Measurements from ENCODE around the gene PASD1. TPM values are rescaled to one million over a fixed set of nuclear protein-coding genes. Genes with fewer than 3 reads are reported as not detected.
"Not testable (repeated sequence)": the region's sequence is repeated elsewhere in the genome, so short reads cannot be mapped to it uniquely, and the experiment has no call there.

Gene PASD1
- total RNA-seq, 2 donors from 2014 or later: 21.5 TPM; not detected in 1

GRCh38 chrX:151536571-151536970 lies 26.9 kb upstream of the PASD1 start:
- Histone ChIP-seq H3K4me1 (replicated peaks) (no peaks in the 10 kb centered on the region), H3K36me3 (no peaks in the 10 kb centered on the region), H3K4me3 (no peak overlapping the region), H3K9me3 (no peaks in the 10 kb centered on the region), H3K27ac (no peak overlapping the region), H3K27me3 (replicated peaks; ENCODE audit: insufficient read depth) (no peaks in the 10 kb centered on the region)
- intact Hi-C loops (cut with DNase I): no loop called here
- TF ChIP-seq, protein P1, sequence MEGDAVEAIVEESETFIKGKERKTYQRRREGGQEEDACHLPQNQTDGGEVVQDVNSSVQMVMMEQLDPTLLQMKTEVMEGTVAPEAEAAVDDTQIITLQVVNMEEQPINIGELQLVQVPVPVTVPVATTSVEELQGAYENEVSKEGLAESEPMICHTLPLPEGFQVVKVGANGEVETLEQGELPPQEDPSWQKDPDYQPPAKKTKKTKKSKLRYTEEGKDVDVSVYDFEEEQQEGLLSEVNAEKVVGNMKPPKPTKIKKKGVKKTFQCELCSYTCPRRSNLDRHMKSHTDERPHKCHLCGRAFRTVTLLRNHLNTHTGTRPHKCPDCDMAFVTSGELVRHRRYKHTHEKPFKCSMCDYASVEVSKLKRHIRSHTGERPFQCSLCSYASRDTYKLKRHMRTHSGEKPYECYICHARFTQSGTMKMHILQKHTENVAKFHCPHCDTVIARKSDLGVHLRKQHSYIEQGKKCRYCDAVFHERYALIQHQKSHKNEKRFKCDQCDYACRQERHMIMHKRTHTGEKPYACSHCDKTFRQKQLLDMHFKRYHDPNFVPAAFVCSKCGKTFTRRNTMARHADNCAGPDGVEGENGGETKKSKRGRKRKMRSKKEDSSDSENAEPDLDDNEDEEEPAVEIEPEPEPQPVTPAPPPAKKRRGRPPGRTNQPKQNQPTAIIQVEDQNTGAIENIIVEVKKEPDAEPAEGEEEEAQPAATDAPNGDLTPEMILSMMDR (IDR thresholded peaks at IDR 0.05): no peak
- TF ChIP-seq POLR2AphosphoS5 (IDR thresholded peaks at IDR 0.05): no peak
- TF ChIP-seq POLR2A (IDR thresholded peaks at IDR 0.05): no peak
- DNase-seq (ENCODE audit: low spot score): no peak

- intact Hi-C loops (cut with DNase I): no loop called here
- 80% methylated on average over 1 of the region's 1 CpG for WGBS
- no peaks in the 10 kb centered on the region for H3K9me3 ChIP-seq
- no peak overlapping the region for H3K4me3 ChIP-seq
- H3K4me1 ChIP-seq (replicated peaks): no peaks in the 10 kb centered on the region
- H3K36me3 ChIP-seq: no peaks in the 10 kb centered on the region
- no peak for DNase-seq (ENCODE audit: low spot score)
- no peak overlapping the region for H3K27ac ChIP-seq
- no peaks in the 10 kb centered on the region for H3K27me3 ChIP-seq (replicated peaks; ENCODE audit: insufficient read depth)
- TF ChIP-seq POLR2A (IDR thresholded peaks at IDR 0.05): no peak
- TF ChIP-seq POLR2AphosphoS5 (IDR thresholded peaks at IDR 0.05): no peak
- TF ChIP-seq, protein P1 (IDR thresholded peaks at IDR 0.05): no peak
Measured at GRCh38 chrX:151537572-151537971, 25.9 kb upstream of the PASD1 start.

DNA sequence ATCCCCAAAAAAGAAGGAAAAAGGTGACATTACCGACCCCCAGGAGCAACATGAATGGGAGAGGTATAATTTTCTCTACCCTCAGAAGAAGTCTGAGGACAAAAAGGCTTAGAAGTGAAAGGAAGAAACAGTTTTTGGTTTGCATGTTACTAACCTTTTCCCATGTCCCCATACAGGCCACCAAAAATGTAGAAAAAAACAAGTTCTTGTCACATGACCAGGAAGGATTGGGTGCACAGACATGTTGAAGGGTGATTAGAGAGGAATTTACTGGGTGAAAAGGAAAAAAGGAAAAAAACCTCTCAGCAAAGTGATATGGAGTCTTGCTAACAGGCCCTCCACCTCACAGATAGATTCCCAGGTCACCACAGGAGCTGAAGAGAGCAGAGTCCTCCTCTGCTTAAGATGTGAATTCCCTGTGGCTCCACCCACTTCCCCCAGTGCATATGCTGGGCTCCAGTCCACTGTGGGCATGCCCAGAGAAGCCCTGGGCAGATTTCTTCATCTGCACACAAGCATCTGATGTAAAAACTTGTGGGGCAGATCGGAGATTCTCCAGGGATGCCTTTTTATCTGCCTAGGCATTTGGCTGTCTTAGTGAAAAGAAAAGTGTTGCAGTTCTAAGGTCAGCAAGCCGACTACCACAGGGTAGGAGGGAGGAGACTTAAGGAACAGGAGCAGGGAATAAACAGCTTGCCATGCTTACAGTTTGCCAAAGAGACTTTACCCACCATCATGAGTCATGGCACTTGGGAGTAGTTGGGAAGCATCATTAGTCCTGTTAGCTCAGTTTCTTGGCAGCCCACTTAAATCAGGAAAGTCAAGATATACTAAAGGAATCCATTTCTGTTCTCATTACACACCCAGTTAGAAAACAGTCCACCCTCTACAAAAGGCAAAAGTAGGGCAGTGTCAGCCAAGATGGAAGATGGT lies 25.0 kb upstream of the PASD1 start:
- Histone ChIP-seq H3K4me1 (replicated peaks) (no peaks in the 10 kb centered on the region), H3K36me3 (no peaks in the 10 kb centered on the region), H3K4me3 (no peak overlapping the region), H3K27ac (no peak overlapping the region), H3K9me3 (no peaks in the 10 kb centered on the region), H3K27me3 (replicated peaks; ENCODE audit: insufficient read depth) (no peaks in the 10 kb centered on the region)
- intact Hi-C loops (cut with DNase I): no loop called here
- DNase-seq (ENCODE audit: low spot score): no peak
- WGBS: 63% methylated on average over 3 of the region's 3 CpGs
- TF ChIP-seq POLR2AphosphoS5 (IDR thresholded peaks at IDR 0.05) (no peak), POLR2A (IDR thresholded peaks at IDR 0.05) (no peak)
- TF ChIP-seq, protein P1 (IDR thresholded peaks at IDR 0.05): no peak

- 79% methylated on average over 2 of the region's 2 CpGs for WGBS
Measured at GRCh38 chrX:151543706-151544105, 19.8 kb upstream of the PASD1 start.

GRCh38 chrX:151546226-151546625 lies 17.2 kb upstream of the PASD1 start:
- H3K4me3 ChIP-seq; H3K4me1 ChIP-seq (replicated peaks); H3K27me3 ChIP-seq (replicated peaks; ENCODE audit: insufficient read depth); H3K9me3 ChIP-seq; H3K36me3 ChIP-seq; intact Hi-C loops (cut with DNase I); DNase-seq (ENCODE audit: low spot score); H3K27ac ChIP-seq: not testable (repeated sequence)
- 82% methylated on average over 5 of the region's 6 CpGs for WGBS

More at GRCh38 chrX:151543706-151544105, 19.8 kb upstream of the PASD1 start:
- no peak overlapping the region for H3K27ac ChIP-seq
- TF ChIP-seq, protein P1 (IDR thresholded peaks at IDR 0.05): no peak
- TF ChIP-seq POLR2AphosphoS5 (IDR thresholded peaks at IDR 0.05) (no peak), POLR2A (IDR thresholded peaks at IDR 0.05) (no peak)
- intact Hi-C loops (cut with DNase I): no loop called here
- H3K9me3 ChIP-seq: no peaks in the 10 kb centered on the region
- no peak for DNase-seq (ENCODE audit: low spot score)
- H3K4me3 ChIP-seq: no peak overlapping the region
- no peaks in the 10 kb centered on the region for H3K4me1 ChIP-seq (replicated peaks)
- no peaks in the 10 kb centered on the region for H3K27me3 ChIP-seq (replicated peaks; ENCODE audit: insufficient read depth)
- H3K36me3 ChIP-seq: no peaks in the 10 kb centered on the region

- H3K4me3 ChIP-seq; H3K27me3 ChIP-seq (replicated peaks; ENCODE audit: insufficient read depth); intact Hi-C loops (cut with DNase I); H3K36me3 ChIP-seq; DNase-seq (ENCODE audit: low spot score); H3K4me1 ChIP-seq (replicated peaks); H3K27ac ChIP-seq; H3K9me3 ChIP-seq: not testable (repeated sequence)
- WGBS: no CpG with 5 or more reads among the region's 25 CpGs
Measured at GRCh38 chrX:151551176-151551575, 12.3 kb upstream of the PASD1 start.
